WTC11 (cell line): ENCODE measurements around the gene OR2H2. TPM values are rescaled to one million over a fixed set of nuclear protein-coding genes. Genes with fewer than 3 reads are reported as not detected.

Experiments
- ARID4B ChIP-seq: sonication (generic); formaldehyde crosslinking; IDR thresholded peaks from 2 replicates; pipeline ENCODE4 v1.8.0; 2023; ENCODE audit warnings: missing genetic modification reagents, mild to moderate bottlenecking, borderline replicate concordance
- ATF6 ChIP-seq: sonication (generic); formaldehyde crosslinking; IDR thresholded peaks from 2 replicates; pipeline ENCODE4 v1.8.1; 2023; ENCODE audit warnings: mild to moderate bottlenecking, missing genetic modification reagents
- E2F4 ChIP-seq: sonication (generic); formaldehyde crosslinking; IDR thresholded peaks from 2 replicates; pipeline ENCODE4 v1.8.1; 2022; ENCODE audit warnings: low read depth, mild to moderate bottlenecking, moderate library complexity, missing genetic modification reagents, borderline replicate concordance
- ELF4 ChIP-seq: sonication (generic); formaldehyde crosslinking; IDR thresholded peaks from 2 replicates; pipeline ENCODE4 v1.8.1; 2022; ENCODE audit warnings: low read depth, mild to moderate bottlenecking, moderate library complexity, missing genetic modification reagents
- EMX1 ChIP-seq: fragments of 250-450 bp; sonication (Bioruptor Pico); IDR thresholded peaks from 2 replicates; pipeline ENCODE4 v1.8.0; 2021; ENCODE audit warnings: mild to moderate bottlenecking
- FOXK1 ChIP-seq: sonication (generic); formaldehyde crosslinking; IDR thresholded peaks from 2 replicates; pipeline ENCODE4 v1.8.0; 2022; ENCODE audit warnings: mild to moderate bottlenecking, moderate library complexity, missing genetic modification reagents
- GRHL2 ChIP-seq: fragments of 250-450 bp; sonication (Bioruptor Pico); IDR thresholded peaks from 2 replicates; pipeline ENCODE4 v1.8.0; 2022; ENCODE audit warnings: mild to moderate bottlenecking, moderate library complexity; ENCODE audit not compliant: insufficient replicate concordance, severe bottlenecking
- IRF1 ChIP-seq: sonication (generic); formaldehyde crosslinking; IDR thresholded peaks from 2 replicates; pipeline ENCODE4 v1.8.0; 2023; ENCODE audit warnings: missing genetic modification reagents
- NFATC4 ChIP-seq: fragments of 250-450 bp; sonication (Bioruptor Pico); IDR thresholded peaks from 2 replicates; pipeline ENCODE4 v1.9.0; 2021; ENCODE audit warnings: mild to moderate bottlenecking
- PRDM15 ChIP-seq: sonication (generic); formaldehyde crosslinking; IDR thresholded peaks from 2 replicates; pipeline ENCODE4 v1.8.0; 2022; ENCODE audit warnings: missing genetic modification reagents
- SOX15 ChIP-seq: fragments of 250-450 bp; sonication (Bioruptor Pico); IDR thresholded peaks from 2 replicates; pipeline ENCODE4 v1.9.0; 2021; ENCODE audit warnings: mild to moderate bottlenecking
- ZBTB21 ChIP-seq: sonication (generic); formaldehyde crosslinking; IDR thresholded peaks from 2 replicates; pipeline ENCODE4 v1.8.1; 2023; ENCODE audit warnings: mild to moderate bottlenecking, missing genetic modification reagents, borderline replicate concordance
- ZNF512 ChIP-seq: sonication (generic); formaldehyde crosslinking; IDR thresholded peaks from 2 replicates; pipeline ENCODE4 v1.8.1; 2022; ENCODE audit warnings: missing genetic modification reagents, borderline replicate concordance
- total RNA-seq: library from RNA; stranded (reverse); gene quantifications from 3 replicates; pipeline ENCODE4 v1.2.3, GENCODE V29; 2021

Gene OR2H2
- total RNA-seq, 1 experiment from 2014 or later = not detected

GRCh38 chr6:29611426-29611825 lies 26.5 kb downstream of the OR2H2 start (continued):
- no peak for TF ChIP-seq PRDM15 (CRISPR knock-in tag)
- no peak for TF ChIP-seq NFATC4 (CRISPR knock-in tag)
- no peak for TF ChIP-seq GRHL2 (CRISPR knock-in tag)
- no peak for TF ChIP-seq IRF1 (CRISPR knock-in tag)
- TF ChIP-seq EMX1 (CRISPR knock-in tag) = no peak
- TF ChIP-seq ELF4 (CRISPR knock-in tag) = no peak
- TF ChIP-seq SOX15 (CRISPR knock-in tag) = no peak
- no peak for TF ChIP-seq FOXK1 (CRISPR knock-in tag)
- no peak for TF ChIP-seq ZBTB21 (CRISPR knock-in tag)
- no peak for TF ChIP-seq ARID4B (CRISPR knock-in tag)
- TF ChIP-seq E2F4 = no peak
- no peak for TF ChIP-seq ATF6 (CRISPR knock-in tag)
- TF ChIP-seq ZNF512 (CRISPR knock-in tag) = no peak
- TF ChIP-seq, all 79 proteins: peak for 0
